ENCODE data around the gene ZNF611. TPM values are rescaled to one million over a fixed set of nuclear protein-coding genes. Genes with fewer than 3 reads are reported as not detected.

The ZNF611 gene
- 15.2 and 16.1 TPM in 2 replicates for total RNA-seq

GRCh38 chr19:52734893-52735661 is at the start of gene ZNF611:
TSS of gene ZNF611 (minus strand) at chr19:52735044. CDS start at chr19:52715894, 19,150 bp downstream.

Other genes starting within 250 kb of the ZNF611 start
- gene ZNF808, start 207.4 kb downstream of the ZNF611 start, total RNA-seq, result 17.8 and 20.4 TPM in 2 replicates
- 17.7 and 17.8 TPM in 2 replicates for gene ZNF701, start 164.8 kb downstream of the ZNF611 start, total RNA-seq
- gene ZNF83, start 96.7 kb downstream of the ZNF611 start, total RNA-seq, result 48.3 and 110 TPM in 2 replicates
- 7.8 and 9.4 TPM in 2 replicates for gene ZNF600, start 51.7 kb upstream of the ZNF611 start, total RNA-seq
- gene ZNF28, start 86.6 kb upstream of the ZNF611 start, total RNA-seq, result 15.7 and 20.3 TPM in 2 replicates
- gene ZNF468, start 122.6 kb upstream of the ZNF611 start, total RNA-seq, result 29.8 and 30.1 TPM in 2 replicates
- gene ZNF320, start 162.6 kb upstream of the ZNF611 start, total RNA-seq, result 17.3 and 21.5 TPM in 2 replicates
- gene ZNF888, start 188.4 kb upstream of the ZNF611 start, total RNA-seq, result 11.8 and 12.3 TPM in 2 replicates
- 14.7 and 14.9 TPM in 2 replicates for gene ZNF816, start 227.8 kb upstream of the ZNF611 start, total RNA-seq

All from placental epithelial cell (primary cell).